Measurements from ENCODE around the gene GNB1. TPM values are rescaled to one million over a fixed set of nuclear protein-coding genes. Genes with fewer than 3 reads are reported as not detected.
A peak's percentile ranks its signal among the peaks of the same experiment; 100 is the strongest.

The GNB1 gene
- total and polyA plus RNA-seq, 10 of the 15 experiments (the other 5 are each of a cell fraction or from before 2014, with no cell fraction given) = 23.0 to 392 (median 93.9) TPM

- BruUV-seq (replicated peaks) = no TSS peak
- H3K4me1 ChIP-seq (ENCODE audit: control insufficient read depth, insufficient read depth, low read length) = no peaks in the 10 kb centered on the region
- H3K4me2 ChIP-seq (ENCODE audit: control insufficient read depth, insufficient read depth) = no peak overlapping the region
- intact Hi-C loops (cut with micrococcal nuclease; ENCODE audit: unreplicated experiment) = no loop called here
- RAD21 ChIA-PET (ENCODE audit: unreplicated experiment) = no interaction called here
- no peaks in the 10 kb centered on the region; the same call in 1 of the 3 replicates for H3K9me3 ChIP-seq (replicated peaks; ENCODE audit: control insufficient read depth, insufficient read depth, low read length)
- H3K79me2 ChIP-seq (ENCODE audit: control insufficient read depth, insufficient read depth, low read length) = peaks cover 15% of the 10 kb centered on the region
- peaks cover 14 to 36% of the 10 kb centered on the region in 2 experiments for H3K36me3 ChIP-seq (ENCODE audit: control insufficient read depth in 2 of 2, insufficient read depth in 2 of 2, low read length in 1 of 2)
- SMC1A ChIA-PET (ENCODE audit: uncharacterized antibody, unreplicated experiment) = no interaction called here
- H3K9ac ChIP-seq (ENCODE audit: control insufficient read depth, insufficient read depth, low read length) = no peak overlapping the region
- H4K20me1 ChIP-seq (ENCODE audit: control insufficient read depth, insufficient read depth) = no peaks in the 10 kb centered on the region
- in situ Hi-C loops (cut with MboI) = no loop called here
- no peak overlapping the region for H3K4me3 ChIP-seq
- CTCF ChIA-PET = no interaction called here
- 90% methylated on average over 31 of the region's 32 CpGs for WGBS (ENCODE audit: insufficient coverage, insufficient replicate concordance, low lambda C conversion rate, missing lambda C conversion rate)
- DNase-seq (ENCODE audit: low read depth, low spot score) (no peak), FAIRE-seq (no peak), ATAC-seq (peak; percentile 58)
- POLR2A ChIA-PET = no interaction called here
- H2AFZ ChIP-seq (ENCODE audit: control insufficient read depth, low read depth, low read length) = no peak overlapping the region
- H3K27me3 ChIP-seq (replicated peaks in 1 of 2; ENCODE audit: control insufficient read depth in 2 of 2, insufficient read depth in 2 of 2, low read length in 1 of 2) = no peaks in the 10 kb centered on the region
- H3K27ac ChIP-seq (ENCODE audit: control insufficient read depth, insufficient read depth) = no peak overlapping the region
- TF ChIP-seq CTCF (IDR thresholded peaks at IDR 0.05 in 2 of 3, conservative IDR thresholded peaks at IDR 0.05 in 1 of 3; ENCODE audit: control insufficient read depth in 2 of 3, extremely low read depth in 1 of 3, insufficient read depth in 1 of 3, low read depth in 3 of 3, low read length in 3 of 3) (peak in 2 of 3 experiments; percentile 8 to 22; a peak in 1 of 6 replicates), BMI1 (IDR thresholded peaks at IDR 0.05; ENCODE audit: borderline replicate concordance) (no peak), RFX5 (IDR thresholded peaks at IDR 0.05; ENCODE audit: low read depth, low read length) (no peak), BHLHE40 (IDR thresholded peaks at IDR 0.05; ENCODE audit: borderline replicate concordance in 1 of 2, low read depth in 2 of 2, low read length in 1 of 2) (no peak), CREB1 (IDR thresholded peaks at IDR 0.05; ENCODE audit: low read depth) (no peak), NR2C2 (IDR thresholded peaks at IDR 0.05; ENCODE audit: borderline replicate concordance, control insufficient read depth, insufficient read length, low read depth) (no peak)
- TF ChIP-seq, protein P1, sequence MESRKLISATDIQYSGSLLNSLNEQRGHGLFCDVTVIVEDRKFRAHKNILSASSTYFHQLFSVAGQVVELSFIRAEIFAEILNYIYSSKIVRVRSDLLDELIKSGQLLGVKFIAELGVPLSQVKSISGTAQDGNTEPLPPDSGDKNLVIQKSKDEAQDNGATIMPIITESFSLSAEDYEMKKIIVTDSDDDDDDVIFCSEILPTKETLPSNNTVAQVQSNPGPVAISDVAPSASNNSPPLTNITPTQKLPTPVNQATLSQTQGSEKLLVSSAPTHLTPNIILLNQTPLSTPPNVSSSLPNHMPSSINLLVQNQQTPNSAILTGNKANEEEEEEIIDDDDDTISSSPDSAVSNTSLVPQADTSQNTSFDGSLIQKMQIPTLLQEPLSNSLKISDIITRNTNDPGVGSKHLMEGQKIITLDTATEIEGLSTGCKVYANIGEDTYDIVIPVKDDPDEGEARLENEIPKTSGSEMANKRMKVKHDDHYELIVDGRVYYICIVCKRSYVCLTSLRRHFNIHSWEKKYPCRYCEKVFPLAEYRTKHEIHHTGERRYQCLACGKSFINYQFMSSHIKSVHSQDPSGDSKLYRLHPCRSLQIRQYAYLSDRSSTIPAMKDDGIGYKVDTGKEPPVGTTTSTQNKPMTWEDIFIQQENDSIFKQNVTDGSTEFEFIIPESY (IDR thresholded peaks at IDR 0.05) = no peak
- TF ChIP-seq, protein P2, sequence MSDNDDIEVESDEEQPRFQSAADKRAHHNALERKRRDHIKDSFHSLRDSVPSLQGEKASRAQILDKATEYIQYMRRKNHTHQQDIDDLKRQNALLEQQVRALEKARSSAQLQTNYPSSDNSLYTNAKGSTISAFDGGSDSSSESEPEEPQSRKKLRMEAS (IDR thresholded peaks at IDR 0.05; ENCODE audit: low read depth, low read length) = no peak
- TF ChIP-seq, protein P3, sequence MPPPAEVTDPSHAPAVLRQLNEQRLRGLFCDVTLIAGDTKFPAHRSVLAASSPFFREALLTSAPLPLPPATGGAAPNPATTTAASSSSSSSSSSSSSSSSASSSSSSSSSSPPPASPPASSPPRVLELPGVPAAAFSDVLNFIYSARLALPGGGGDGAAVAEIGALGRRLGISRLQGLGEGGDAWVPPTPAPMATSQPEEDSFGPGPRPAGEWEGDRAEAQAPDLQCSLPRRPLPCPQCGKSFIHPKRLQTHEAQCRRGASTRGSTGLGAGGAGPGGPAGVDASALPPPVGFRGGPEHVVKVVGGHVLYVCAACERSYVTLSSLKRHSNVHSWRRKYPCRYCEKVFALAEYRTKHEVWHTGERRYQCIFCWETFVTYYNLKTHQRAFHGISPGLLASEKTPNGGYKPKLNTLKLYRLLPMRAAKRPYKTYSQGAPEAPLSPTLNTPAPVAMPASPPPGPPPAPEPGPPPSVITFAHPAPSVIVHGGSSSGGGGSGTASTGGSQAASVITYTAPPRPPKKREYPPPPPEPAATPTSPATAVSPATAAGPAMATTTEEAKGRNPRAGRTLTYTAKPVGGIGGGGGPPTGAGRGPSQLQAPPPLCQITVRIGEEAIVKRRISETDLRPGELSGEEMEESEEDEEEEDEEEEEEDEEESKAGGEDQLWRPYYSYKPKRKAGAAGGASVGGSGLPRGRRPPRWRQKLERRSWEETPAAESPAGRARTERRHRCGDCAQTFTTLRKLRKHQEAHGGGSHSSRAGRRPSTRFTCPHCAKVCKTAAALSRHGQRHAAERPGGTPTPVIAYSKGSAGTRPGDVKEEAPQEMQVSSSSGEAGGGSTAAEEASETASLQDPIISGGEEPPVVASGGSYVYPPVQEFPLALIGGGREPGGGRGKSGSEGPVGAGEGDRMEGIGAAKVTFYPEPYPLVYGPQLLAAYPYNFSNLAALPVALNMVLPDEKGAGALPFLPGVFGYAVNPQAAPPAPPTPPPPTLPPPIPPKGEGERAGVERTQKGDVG (CRISPR knock-in tag; IDR thresholded peaks at IDR 0.05) = no peak
- TF ChIP-seq, protein P4, sequence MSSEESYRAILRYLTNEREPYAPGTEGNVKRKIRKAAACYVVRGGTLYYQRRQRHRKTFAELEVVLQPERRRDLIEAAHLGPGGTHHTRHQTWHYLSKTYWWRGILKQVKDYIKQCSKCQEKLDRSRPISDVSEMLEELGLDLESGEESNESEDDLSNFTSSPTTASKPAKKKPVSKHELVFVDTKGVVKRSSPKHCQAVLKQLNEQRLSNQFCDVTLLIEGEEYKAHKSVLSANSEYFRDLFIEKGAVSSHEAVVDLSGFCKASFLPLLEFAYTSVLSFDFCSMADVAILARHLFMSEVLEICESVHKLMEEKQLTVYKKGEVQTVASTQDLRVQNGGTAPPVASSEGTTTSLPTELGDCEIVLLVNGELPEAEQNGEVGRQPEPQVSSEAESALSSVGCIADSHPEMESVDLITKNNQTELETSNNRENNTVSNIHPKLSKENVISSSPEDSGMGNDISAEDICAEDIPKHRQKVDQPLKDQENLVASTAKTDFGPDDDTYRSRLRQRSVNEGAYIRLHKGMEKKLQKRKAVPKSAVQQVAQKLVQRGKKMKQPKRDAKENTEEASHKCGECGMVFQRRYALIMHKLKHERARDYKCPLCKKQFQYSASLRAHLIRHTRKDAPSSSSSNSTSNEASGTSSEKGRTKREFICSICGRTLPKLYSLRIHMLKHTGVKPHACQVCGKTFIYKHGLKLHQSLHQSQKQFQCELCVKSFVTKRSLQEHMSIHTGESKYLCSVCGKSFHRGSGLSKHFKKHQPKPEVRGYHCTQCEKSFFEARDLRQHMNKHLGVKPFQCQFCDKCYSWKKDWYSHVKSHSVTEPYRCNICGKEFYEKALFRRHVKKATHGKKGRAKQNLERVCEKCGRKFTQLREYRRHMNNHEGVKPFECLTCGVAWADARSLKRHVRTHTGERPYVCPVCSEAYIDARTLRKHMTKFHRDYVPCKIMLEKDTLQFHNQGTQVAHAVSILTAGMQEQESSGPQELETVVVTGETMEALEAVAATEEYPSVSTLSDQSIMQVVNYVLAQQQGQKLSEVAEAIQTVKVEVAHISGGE (CRISPR knock-in tag; IDR thresholded peaks at IDR 0.05) = no peak
Observed at GRCh38 chr1:1763657-1764621, 126.9 kb downstream of the GNB1 start.

Measured in GM12878 (cell line).